Stimulated activated CD4-positive, alpha-beta T cell treated with anti-CD3 and anti-CD28 coated beads, TNF-alpha, amount 100 ng/mL, for 48 hours (primary cell): ENCODE measurements around the gene PHF10.

Experiments used
- DNase-seq, 3 donors: peaks; one replicate each; pipeline ENCODE4 v3.0.0-alpha.2; 2020; ENCODE audit warnings: low read depth in 3 of 3

PHF10 gene

DNA sequence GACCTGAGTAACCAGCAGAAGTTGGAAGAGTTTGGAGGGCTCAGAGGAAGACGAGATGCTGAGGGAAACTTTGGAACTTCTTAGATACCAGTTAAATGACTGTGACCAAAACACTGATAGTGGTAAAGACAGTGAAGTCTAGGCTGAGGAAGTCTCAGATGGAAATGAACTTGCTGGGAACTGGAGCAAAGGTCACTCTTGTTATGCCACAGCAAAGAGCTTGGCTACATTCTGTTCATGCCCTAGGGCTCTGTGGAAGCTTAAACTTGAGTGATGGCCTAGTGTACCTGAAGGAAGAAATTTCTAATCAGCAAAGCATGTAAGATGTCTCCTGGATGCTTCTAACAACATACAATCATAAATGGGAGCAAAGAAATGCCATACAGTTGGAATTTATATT lies 47.2 kb downstream of the PHF10 start:
- DNase-seq, result no peak

- no peak for DNase-seq
Measured at GRCh38 chr6:169675011-169675410, 49.3 kb downstream of the PHF10 start.

- DNase-seq, result no peak
Measured at GRCh38 chr6:169671563-169671962, 52.7 kb downstream of the PHF10 start.

DNA sequence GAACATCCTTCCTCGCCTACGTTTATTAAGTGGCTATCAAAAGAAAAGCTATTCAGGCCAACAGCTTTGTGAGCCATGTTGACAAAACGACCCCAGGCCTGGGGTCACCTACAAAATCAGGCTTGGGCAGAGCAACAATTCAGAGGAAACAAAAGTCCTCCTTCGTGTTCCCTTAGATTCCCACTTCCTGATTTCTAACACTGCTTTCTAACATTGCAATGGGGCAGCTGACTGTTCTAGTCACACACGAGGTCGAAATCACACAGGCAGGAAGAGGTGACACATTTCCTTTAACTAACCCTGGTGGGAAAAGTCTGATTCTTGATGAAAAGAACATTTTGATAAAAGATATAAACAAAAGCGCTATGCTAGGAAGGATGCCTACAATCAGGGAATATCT lies 54.4 kb downstream of the PHF10 start:
- DNase-seq, result no peak

- no peak for DNase-seq
Measured at GRCh38 chr6:169669147-169669546, 55.2 kb downstream of the PHF10 start.

GRCh38 chr6:169668203-169668847 lies 56.0 kb downstream of the PHF10 start:
- no peak for DNase-seq

- no peak for DNase-seq
Measured at GRCh38 chr6:169667716-169668115, 56.6 kb downstream of the PHF10 start.

DNA sequence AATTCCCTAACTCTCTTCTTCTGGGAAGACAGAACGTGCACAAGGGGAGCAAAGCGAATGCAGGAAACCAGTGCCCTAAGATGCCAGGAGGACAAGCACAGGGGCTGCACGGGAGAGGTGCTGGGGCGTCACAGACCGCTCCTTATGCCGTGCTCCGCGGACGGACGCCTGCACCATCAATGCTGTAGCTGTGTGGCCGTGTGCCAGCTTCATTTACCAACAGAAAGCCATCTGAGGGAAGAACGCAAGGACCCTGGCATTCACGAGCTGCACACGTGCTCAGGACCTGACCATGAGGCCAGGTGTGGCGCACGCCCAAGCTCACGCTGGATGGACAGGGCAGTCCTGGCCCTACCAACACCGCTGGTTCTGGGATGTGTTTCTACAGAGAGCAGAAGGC lies 57.9 kb downstream of the PHF10 start:
- no peak for DNase-seq

GRCh38 chr6:169665289-169665688 lies 59.0 kb downstream of the PHF10 start:
- DNase-seq, result no peak

GRCh38 chr6:169664227-169664626 lies 60.1 kb downstream of the PHF10 start:
- DNase-seq, result no peak

- no peak for DNase-seq
Measured at GRCh38 chr6:169663468-169663867, 60.8 kb downstream of the PHF10 start.

DNA sequence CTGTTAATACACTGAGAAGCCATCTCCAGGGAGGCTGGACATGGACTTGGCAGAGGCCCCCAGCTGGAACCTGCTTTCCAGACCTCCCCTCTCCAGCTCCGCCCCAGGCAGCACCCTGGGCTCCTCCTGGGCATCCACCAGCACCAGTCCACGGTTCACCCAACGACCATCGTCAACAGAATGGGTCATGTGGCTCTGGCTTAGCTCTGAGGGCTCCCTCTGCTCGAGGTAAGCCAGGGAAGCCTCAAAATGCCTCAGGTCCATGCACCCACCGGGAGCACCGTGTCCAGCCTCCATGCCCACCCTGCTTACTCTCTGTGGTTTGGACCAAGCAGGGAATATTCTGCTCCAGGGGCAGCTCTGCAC lies 62.9 kb downstream of the PHF10 start:
- DNase-seq, result no peak

DNA sequence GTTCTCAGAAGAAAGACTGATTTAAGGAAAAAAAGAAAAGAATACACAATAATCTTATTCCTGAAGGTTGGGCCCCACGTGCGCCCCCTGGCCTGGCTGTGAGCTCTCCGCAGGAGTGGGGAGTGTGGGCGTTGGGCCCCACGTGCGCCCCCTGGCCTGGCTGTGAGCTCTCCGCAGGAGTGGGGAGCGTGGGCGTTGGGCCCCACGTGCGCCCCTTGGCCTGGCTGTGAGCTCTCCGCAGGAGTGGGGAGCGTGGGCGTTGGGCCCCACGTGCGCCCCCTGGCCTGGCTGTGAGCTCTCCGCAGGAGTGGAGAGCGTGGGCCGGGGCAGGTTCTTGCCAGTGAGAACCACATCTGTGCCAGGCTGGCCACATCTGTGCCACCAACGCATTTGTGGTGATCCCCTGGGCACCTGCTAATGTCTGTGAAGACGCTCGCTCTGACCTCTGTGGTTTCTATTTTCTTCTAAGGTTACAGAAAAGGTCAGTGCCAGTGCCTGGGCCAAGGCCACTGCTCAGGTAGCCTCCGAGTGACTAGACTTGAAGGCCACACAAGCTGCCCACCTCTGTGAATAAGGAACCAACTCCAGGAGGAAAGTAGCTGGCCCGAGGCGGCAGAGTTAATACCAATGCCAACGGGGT lies 63.4 kb downstream of the PHF10 start:
- no peak for DNase-seq

- no peak for DNase-seq
Measured at GRCh38 chr6:169659820-169660610, 64.3 kb downstream of the PHF10 start.

GRCh38 chr6:169657284-169657610 lies 67.1 kb downstream of the PHF10 start:
- no peak for DNase-seq

- DNase-seq, result no peak
Measured at GRCh38 chr6:169656546-169657283, 67.6 kb downstream of the PHF10 start.

- DNase-seq, result peak; percentile 24 to 32 (median 31)
Measured at GRCh38 chr6:169654598-169655391, 69.5 kb downstream of the PHF10 start.
